Colonic mucosa (tissue), 4 donors: ENCODE results near the gene MAJIN. TPM values are rescaled to one million over a fixed set of nuclear protein-coding genes. Genes with fewer than 3 reads are reported as not detected.

Experiments
- DNase-seq: peaks from one replicate; pipeline ENCODE4 v3.0.0-alpha.2; 2020
- H3K27ac ChIP-seq: fragments of 200-600 bp; one replicate; pipeline ENCODE4 v1.8.0; 2021
- H3K27me3 ChIP-seq: fragments of 200-600 bp; one replicate; pipeline ENCODE4 v1.8.0; 2021
- H3K36me3 ChIP-seq: fragments of 200-600 bp; one replicate; pipeline ENCODE4 v1.8.0; 2021
- H3K4me1 ChIP-seq: fragments of 200-600 bp; one replicate; pipeline ENCODE4 v1.8.0; 2021; ENCODE audit warnings: mild to moderate bottlenecking
- H3K4me3 ChIP-seq: fragments of 200-600 bp; one replicate; pipeline ENCODE4 v1.8.0; 2021
- H3K9ac ChIP-seq, 2 donors: one replicate each; pipeline ENCODE4 v1.7.0; 2013; ENCODE audit warnings: control low read depth in 2 of 2, low read depth in 2 of 2, low read length in 2 of 2
- H3K9me3 ChIP-seq: fragments of 200-600 bp; one replicate; pipeline ENCODE4 v1.8.0; 2021
- CTCF ChIP-seq: fragments of 200-600 bp; IDR thresholded peaks from one replicate; pipeline ENCODE4 v1.8.0; 2022; ENCODE audit warnings: antibody characterized with exemption, mild to moderate bottlenecking
- intact Hi-C: fragments of 100-400 bp; cut with DNase I; formaldehyde crosslinking; loops from one replicate; pipeline ENCODE4 v1.14.1; 2022
- total RNA-seq, 2 donors: library from RNA; stranded (reverse); fragmentation: NEBNext Ultra II Directional in 1 of 2; extraction: Animal tissue kit (Norgen Biotek cat#: 25700) in 1 of 2; gene quantifications; one replicate each; pipeline ENCODE4 v1.2.1, GENCODE V29; 2021
- donor health status: healthy.
- donor health status: DM: no; HTN: no; CAD: no.
- donor health status: DM: no; HTN: no; CAD: no.

The MAJIN gene
- total RNA-seq, 2 donors from 2014 or later: not detected

- H3K27ac ChIP-seq: peak overlapping the region; percentile 75
- TF ChIP-seq CTCF: no peak
- H3K4me3 ChIP-seq: peak overlapping the region; percentile 98
- peak; percentile 33 for DNase-seq
- H3K36me3 ChIP-seq: no peaks in the 10 kb centered on the region
- intact Hi-C loops: no loop called here
- no peaks in the 10 kb centered on the region for H3K9me3 ChIP-seq
- no peaks in the 10 kb centered on the region for H3K27me3 ChIP-seq
- peaks cover 16% of the 10 kb centered on the region for H3K4me1 ChIP-seq
- H3K9ac ChIP-seq: peak overlapping the region; percentile 86 to 94
Observed at GRCh38 chr11:64924910-64925284, 47.0 kb downstream of the MAJIN start.

GRCh38 chr11:64923944-64924909, 47.7 kb downstream of the MAJIN start, which contains the start of gene PPP2R5B:
Gene PPP2R5B, plus strand, starts transcription at chr11:64924689. Its CDS starts 1,046 bp downstream, at chr11:64925735.
- H3K4me3 ChIP-seq: peak within 1 kb of the TSS; percentile 98
- H3K9me3 ChIP-seq: no peaks in the 10 kb centered on the region
- peak within 1 kb of the TSS; percentile 75 for H3K27ac ChIP-seq
- H3K27me3 ChIP-seq: no peaks in the 10 kb centered on the region
- DNase-seq: peak; percentile 95
- peak within 1 kb of the TSS; percentile 86 to 94 for H3K9ac ChIP-seq
- no peaks in the 10 kb centered on the region for H3K36me3 ChIP-seq
- TF ChIP-seq CTCF: no peak
- peaks cover 16% of the 10 kb centered on the region for H3K4me1 ChIP-seq
- intact Hi-C loops: no loop called here

GRCh38 chr11:64923151-64923661, 48.7 kb downstream of the MAJIN start:
- Histone ChIP-seq H3K36me3 (no peaks in the 10 kb centered on the region), H3K9ac (no peak overlapping the region), H3K27me3 (no peaks in the 10 kb centered on the region), H3K9me3 (no peaks in the 10 kb centered on the region), H3K27ac (no peak overlapping the region), H3K4me3 (no peak overlapping the region), H3K4me1 (peaks cover 16% of the 10 kb centered on the region)
- intact Hi-C loops: no loop called here
- TF ChIP-seq CTCF: no peak
- no peak for DNase-seq

GRCh38 chr11:64921384-64921783, 50.5 kb downstream of the MAJIN start:
- Histone ChIP-seq H3K27me3 (no peaks in the 10 kb centered on the region), H3K36me3 (no peaks in the 10 kb centered on the region), H3K27ac (no peak overlapping the region), H3K9me3 (no peaks in the 10 kb centered on the region), H3K4me3 (no peak overlapping the region), H3K9ac (no peak overlapping the region), H3K4me1 (peaks cover 16% of the 10 kb centered on the region)
- no peak for TF ChIP-seq CTCF
- no peak for DNase-seq
- intact Hi-C loops: no loop called here

GRCh38 chr11:64920124-64920523, 51.8 kb downstream of the MAJIN start:
- Histone ChIP-seq H3K36me3 (no peaks in the 10 kb centered on the region), H3K4me3 (no peak overlapping the region), H3K4me1 (peaks cover 11% of the 10 kb centered on the region), H3K9ac (no peak overlapping the region), H3K27me3 (no peaks in the 10 kb centered on the region), H3K9me3 (no peaks in the 10 kb centered on the region), H3K27ac (no peak overlapping the region)
- TF ChIP-seq CTCF: no peak
- intact Hi-C loops: no loop called here
- DNase-seq: no peak
